Fibroblast of skin of left biceps (primary cell): ENCODE results near the gene RSRP1.
"Not testable (repeated sequence)": the region's sequence is repeated elsewhere in the genome, so short reads cannot be mapped to it uniquely, and the experiment has no call there.

ENCODE experiments used
- DNase-seq, 2 experiments: peaks; one replicate each; pipeline ENCODE4 v3.0.0-alpha.2; 2013; ENCODE audit warnings: low read depth in 2 of 2

The RSRP1 gene

DNA sequence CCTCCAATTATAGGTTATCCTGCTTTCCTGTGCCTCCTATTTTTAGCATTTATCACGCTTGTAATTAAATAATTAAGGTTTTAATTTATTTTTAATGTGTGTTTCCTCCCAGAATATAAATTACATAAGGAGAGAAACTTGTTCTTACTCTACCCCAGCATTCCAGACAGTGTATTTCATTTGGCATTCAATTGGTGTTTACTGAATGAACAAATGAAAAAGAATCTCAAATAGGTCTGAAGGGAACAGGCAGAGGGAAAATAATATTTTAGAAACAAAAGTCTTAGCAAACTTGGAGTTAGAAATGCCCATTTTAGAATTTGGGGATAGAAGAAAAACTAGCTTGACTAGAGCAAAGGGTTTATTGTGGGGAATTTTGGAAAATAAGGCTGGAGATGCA lies 9.9 kb upstream of the RSRP1 start:
- no peak for DNase-seq

DNA sequence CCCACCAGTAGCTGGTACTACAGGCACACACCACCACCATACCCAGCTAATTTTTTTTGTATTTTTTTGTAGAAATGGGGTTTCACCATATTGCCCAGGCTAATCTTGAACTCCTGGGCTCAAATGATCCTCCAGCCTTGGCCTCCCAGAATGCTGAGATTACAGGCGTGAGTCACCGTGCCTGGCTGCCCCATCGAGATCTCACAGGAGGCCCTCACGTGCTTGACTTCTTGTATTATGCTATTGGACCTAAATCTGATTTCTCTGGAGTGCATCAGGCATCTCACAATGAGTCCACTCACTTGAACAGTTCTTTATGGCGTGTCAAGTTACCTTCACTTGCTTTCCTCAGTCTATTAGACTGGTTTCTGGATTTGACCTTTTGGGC lies 9.3 kb upstream of the RSRP1 start:
- DNase-seq = no peak

DNA sequence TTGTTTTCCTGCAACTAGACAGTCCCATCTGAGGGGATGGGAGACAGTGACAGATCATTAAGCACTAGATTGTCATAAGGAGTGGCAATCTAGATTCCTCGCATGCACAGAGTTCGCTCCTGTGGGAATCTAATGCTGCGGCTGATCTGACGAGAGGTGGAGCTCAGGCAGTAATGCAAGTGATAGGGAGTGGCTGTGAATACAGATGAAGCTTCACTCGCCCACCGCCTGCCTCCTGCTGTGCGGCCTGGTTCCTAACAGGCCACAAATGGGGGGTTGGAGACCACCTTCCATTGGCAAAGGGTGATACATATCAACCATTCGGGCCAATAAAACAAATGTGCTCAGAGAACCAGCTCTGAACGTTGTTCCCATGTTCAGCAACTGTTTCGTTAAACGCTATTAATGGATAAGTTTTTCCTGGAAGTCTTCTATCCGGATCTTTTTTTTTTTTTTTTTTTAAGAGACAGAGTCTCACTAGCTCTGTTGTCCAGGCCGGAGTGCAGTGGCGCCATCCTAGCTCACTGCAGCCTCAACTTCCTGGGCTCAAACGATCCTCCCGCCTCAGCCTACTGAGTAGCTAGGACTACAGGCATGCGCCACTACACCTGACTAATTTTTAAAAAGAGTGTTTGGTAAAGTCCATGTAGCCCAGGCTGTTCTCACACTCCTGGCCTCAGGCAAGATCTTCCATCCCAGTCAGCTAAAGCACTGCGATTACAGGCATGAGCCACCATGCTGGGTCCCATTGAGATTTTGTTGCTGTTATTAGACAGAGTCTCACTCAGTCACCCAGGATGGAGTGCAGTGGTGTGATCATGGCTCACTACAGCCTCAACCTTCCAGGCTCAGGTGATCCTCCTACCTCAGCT lies 8.7 kb upstream of the RSRP1 start:
- no peak for DNase-seq

DNA sequence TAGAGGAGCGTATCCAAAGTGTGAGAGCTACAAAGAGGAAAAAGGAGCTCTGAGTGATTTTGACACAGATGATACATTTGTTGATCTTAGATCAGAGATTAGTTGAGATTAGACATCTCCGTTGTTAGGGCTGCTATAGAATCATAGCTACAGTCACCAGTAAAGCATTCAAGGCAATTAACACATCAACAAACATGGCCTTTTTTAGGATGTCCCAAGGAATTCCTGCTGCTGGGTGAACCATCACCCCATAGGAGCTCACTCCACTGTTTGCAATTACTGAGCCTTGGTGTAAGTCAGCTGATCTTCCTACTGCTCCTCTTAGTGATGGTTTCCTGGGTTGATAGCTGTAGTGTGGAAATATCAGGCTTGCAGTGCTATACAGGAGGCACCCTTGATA lies 6.7 kb upstream of the RSRP1 start:
- DNase-seq = peak in 1 of 2 experiments; percentile 52

DNA sequence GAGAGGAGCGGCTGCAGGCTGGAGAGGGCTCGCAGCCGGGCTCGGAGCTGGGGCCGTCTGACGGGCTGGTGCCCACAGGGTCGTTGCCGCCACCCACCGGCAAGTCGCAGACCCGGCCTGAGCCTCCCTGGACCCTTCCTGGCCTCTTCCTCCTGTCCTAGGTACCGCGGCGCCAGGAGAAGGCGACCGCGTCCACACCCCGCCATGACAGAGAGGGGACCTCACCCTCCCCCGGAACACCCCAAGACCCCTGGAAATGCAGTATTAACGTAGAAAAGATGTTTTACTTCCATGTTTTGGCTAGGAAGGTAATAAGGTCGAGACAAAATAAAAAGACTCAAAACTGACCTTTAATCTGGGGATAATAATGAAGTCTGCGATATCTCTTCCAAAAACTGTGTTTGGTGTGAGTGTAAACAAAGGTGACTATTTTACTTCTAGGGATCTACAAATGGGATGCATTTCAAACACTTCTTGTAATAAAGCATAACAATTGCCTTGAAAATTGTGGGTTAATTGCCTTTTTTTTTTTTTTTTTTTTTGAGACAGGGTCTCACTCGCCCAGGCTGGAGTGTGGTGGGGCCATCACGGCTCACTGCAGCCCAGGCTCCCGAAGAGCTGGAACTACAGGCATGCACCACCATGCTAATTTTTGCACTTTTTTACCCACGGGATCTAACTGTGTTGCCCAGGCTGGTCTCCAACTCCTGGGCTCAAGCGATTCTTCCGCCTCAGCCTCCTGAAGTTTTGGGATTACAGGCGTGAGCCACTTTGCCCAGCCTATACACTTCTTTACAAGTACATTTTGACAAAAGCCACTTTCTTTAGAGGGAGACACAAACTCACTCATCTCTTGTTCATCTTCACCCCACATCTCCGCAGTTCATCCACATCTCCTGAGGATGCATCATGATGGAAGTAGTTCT lies 838 bp upstream of the RSRP1 start:
- DNase-seq = no peak

DNA sequence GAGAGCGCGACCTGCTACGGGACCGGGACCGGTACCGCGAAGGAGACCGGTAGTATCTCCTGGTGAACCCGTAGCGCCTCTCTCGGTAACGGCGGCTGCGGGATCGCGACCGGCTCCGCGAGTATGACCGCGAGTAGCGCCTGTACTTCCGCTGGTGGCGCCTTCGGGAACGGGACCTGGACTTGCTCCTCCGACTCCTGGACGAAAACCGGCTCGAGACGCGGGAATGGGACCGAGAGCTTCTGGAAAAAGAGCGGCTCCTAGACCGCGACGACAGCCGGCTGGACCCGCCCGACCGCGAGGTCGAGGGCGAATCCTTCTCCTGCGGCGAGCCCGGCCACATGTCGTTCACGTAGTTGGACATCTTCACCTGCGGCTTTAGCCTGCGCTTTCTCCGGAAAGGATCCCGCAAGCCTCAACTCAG lies 642 bp downstream of the RSRP1 start:
- no peak for DNase-seq

DNA sequence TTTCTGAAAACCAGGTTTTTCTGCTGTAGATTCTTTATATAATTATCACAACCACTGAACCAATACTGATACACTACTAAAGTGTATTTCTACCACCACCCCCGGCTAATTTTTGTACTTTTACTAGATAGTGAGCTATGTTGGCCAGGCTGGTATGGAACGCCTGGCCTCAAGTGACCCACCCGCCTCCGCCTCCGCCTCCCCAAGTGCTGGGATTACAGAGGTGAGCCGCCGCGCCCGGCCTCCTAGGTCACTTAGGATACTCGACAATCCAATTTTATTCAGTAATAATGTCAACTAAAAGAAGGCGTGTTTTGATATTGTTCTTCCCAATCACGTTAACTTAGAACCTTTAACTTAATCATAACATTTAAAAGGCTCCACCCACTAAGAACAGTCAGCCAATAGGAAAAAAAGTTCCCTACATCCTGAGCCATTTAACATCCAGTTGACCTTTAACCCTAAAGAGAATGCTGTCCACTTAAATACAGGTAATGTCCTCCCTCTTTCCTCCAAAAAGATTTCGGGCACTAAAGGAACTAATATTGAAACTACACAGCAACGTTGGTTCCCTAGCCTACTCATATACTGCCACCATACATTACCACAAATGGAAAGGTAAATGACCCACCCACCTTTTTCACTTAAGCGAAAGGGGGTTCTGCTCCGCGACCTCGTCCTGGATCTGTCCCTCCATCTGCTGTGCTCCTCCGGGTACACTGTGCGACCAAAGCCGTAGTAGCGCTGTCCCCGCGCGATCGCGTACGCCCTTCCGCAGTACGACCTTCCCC lies 1.2 kb downstream of the RSRP1 start:
- no peak for DNase-seq

DNA sequence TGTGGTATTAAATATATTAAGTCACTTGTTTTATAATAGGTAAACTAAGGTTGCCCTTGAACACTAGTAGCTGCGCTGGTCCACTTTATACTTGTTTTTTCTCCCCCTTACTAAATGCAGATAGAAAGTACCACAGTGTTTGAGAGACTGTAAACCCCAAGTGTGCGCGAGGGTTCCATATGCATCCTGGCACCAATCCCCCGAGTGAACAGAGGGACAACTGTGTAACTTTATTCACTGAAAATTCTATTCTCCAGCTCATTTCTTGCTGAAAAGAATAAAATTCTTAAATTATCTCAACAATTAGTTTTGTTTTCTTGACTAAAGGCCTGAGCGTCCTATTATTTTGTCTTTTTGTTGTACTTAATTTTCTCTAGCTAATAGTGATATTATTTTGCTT lies 1.9 kb downstream of the RSRP1 start:
- no peak for DNase-seq

DNA sequence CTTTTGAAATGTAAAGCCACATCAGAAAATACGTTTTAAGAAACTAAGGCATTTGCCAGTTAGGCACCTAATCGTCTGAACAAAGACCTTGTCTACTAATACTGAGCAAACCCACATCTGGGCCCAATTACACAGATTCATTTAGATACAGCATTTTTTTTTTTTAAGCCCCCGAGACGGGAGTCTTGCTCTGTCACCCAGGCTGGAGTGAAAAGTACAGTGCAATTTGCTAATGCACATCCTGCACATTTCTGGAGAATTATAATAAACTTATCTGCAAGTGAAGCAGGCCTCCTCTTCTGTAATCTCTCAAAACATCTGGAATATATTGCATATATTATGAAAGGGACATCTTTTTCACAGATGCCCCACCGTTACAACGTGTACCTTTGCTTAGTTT lies 3.3 kb downstream of the RSRP1 start:
- DNase-seq = no peak

DNA sequence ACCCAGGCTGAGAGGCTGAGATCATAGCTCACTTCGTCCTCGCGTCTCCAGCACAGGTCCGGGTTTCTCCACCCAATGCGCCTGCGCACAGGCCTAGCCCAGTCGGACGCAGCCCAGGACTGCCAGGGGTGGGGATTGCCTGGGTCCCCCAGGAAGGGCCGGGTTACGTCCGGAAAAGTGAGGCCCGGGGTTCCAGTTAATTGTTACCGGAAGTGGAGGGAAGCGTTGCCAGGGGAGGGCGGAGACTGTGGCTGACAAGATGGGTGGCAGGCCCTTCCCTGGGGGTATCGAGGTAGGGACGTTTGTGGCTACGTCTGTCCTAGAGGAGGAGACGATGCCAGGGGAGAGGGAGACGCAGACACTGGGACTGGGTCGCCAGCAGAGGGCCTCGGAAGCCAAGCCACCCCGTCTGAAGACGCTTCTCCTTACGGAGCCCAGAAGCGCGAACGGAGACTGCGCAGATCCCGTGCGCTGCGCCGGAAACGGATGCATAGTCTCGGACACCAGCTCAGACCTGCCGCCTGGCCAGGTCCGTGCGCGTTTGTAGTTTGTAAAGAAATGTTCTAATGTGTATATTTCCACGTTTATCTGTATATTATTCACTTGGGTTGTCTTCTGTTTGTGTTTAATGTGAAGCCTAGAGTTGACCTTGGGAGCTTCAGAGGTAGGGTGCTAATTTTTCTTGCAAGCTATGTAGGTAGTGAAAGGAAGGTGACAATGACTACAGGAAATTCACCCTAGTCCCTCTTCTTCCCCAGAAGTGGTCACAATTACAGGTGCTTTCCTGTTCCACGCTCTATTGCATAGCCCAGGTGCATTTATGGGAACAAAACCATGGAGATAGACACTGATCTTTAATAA lies 7.3 kb downstream of the RSRP1 start:
- peak; percentile 51 to 55 for DNase-seq

DNA sequence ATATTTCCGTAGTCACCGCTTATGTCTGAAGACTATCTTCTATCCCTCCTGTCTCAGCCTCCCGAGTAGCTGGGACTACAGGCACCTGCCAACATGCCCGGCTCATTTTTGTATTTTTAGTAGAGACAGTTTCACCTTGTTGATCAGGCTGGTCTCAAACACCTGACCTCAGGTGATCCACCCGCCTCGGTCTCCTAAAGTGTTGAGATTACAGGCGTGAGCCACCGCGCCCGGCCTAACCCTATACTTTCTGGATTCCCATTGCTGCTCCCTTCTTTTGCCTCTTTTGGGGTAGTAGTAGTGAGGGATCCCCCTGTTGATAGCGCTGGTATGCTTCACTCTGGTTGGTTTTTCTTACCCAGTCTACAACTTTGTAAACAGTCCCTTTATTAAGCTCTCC lies 9.2 kb downstream of the RSRP1 start:
- no peak for DNase-seq

DNA sequence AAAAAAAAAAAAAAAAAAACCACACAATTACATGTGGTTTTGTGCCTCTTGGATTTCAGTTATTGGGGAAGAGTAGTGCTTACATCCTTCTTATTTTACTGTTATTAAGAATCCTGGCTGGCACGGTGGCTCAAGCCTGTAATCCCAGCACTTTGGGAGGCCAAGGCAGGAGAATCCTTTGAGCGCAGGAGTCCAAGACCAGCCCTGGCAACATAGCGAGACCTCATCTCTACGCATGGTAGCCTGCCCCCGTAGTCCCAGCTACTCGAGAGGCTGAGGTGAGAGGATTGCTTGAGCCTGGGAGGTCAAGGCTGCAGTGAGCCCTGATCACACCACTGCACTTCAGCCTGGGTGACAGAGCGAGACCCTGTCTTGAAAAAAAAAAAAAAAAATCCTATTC lies 11.0 kb downstream of the RSRP1 start:
- not testable (repeated sequence) for DNase-seq

DNA sequence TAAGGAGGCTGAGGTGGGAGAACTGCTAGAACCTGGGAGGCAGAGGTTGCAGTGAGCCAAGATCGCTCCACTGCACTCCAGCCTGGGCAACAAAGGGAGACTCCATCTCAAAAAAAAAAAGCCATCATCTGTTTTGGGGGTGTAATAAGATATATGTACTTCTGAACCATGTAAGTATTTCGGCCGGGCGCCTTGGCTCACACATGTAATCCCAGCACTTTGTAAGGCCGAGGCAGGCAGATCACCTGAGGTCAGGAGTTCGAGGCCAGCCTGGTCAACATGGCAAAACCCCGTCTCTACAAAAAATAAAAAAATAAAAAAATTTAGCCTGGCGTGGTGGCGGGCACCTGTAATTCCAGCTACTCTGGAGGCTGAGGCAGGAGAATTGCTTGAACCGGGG lies 11.8 kb downstream of the RSRP1 start:
- DNase-seq = not testable (repeated sequence)

DNA sequence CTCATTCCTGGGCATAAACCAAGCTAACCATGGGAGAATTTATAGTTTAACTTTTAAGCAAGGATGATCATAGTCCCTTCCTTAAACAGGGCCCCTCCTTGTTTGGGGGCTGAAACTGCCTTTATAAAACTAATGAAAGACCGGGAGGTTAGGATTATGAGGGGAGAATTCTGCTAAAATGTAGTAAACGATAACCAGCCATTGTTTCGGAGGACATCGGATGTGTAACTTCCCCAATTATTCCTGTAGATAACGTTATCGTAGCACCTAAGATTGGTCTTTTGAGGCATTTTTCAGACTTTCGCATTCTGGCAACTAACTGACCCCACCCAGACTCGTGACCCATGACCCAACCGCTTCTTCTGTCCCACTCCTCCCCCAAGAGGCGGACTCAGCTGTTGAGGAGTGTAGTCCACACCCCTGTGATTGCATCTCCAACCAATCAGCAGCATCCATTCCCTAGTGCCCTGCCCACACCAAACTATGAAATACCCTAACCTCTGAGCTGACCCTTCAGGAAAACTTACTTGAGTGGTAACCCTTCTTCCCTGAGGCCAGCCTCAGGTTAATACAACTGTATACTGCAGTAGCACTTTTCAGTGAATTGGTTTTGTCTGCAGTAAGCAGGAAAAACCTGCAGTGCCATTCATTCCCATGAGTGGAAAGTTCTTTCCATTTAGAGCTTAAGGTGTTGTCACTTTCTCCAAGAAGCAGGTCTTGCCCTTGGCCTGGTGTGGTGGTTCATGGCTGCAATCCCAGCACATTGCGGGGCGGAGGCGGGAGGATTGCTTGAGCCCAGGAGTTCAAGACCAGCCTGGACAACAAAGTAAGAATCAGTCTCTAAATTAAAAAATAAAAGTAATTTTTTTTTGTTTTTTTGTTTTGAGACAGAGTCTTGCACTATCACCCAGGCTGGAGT lies 14.1 kb downstream of the RSRP1 start:
- no peak for DNase-seq

DNA sequence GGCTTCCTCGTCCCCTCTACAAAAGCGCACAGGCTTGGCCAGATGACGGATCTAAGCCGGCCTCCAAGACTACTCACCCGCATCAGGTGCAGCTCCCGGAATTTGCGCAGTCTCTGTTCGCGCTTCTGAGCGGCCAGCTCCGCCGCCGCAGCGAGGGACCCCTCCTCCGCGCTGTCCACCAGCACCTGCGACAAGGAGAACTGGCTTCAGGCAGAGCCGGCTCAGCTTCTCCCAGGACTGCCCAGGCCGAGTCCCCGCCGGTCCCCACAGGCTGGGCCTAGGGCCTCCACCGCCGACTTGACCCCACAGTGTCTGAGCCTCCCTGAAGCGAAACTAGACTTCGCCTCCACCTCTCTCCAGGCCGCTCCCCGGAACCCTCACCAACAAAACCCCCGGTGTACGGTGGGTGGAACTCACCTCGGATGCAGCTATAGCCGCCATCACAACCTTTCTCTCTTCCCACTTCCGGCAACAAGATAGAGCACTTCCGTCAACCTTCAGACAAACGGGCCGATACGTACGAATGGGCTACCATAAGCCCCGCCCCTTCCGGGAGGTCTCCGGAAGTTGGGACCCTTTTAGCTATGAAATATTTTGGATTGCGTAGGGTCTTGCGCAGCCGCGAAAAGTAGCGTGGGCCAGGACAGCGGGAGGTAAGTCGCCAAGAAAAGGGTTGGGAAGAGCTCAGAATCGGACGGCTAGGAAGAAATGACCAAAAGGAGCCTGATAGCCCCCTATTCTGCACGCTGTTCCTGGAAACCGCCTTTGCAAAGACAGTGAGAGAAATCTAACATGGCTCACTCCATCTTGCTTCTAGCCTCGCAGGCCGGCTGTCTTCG lies 15.0 kb downstream of the RSRP1 start, which contains the start of gene SYF2:
Gene SYF2 (minus strand): TSS at position 476 of the 839 bp plus-strand sequence. CDS start 35 bp downstream, at position 441.
- peak; percentile 81 to 83 for DNase-seq

DNA sequence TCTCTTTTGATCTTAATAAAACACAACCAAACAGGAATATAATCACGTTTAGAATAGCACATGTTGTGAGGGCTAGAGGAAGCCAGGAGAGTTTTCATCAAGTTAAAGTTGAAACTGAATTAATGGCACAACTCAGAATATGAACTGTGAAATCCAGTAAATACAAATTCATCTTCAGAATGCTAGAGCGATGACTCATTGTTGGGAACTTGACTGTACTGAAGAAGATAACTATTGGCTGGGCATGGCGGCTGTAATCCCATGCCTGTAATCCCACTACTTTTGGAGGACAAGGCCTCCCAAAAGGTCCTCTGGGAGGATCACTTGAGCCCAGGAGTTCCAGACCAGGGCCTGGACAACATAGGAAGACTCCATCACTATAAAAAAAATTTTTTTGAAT lies 23.8 kb downstream of the RSRP1 start:
- no peak for DNase-seq

DNA sequence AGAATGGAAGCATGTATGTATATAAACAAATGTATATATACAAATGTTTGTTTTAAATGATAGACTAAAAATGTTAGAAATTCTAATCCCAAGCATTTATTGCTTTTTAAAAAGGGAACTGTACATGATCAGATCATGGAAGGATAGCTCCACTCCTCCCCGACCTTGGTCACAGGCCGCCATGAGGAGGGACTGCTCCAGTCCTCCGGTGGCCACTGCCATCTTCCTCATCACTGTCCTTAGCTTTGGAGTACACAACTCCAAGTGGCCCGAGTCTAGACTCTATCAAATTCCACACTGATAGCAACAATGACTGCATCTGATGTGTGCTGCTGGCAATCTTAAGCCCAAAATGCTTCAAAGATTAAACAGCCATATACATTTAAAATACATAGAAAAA lies 24.6 kb downstream of the RSRP1 start:
- no peak for DNase-seq

DNA sequence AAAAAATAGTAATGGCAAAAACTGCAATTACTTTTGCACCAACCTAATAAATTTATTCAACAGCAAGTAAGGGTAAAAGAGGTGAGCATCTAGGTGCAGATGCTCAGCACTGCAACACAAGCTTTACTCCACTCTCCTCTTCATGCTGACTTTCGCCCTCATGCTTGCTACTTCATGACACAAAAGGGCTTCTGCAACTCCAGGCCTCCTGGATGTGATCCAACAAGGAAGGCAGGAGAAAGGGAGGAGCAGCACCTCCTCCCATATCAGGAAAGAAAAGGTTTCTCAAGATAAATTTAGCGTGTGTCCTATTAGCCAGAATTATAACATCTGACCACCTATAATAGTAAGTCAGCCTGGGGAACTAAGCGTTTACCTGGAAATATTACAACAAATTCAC lies 26.6 kb downstream of the RSRP1 start:
- no peak for DNase-seq
